K562 (cell line): ENCODE measurements around the gene MAN1A1. TPM values are rescaled to one million over a fixed set of nuclear protein-coding genes. Genes with fewer than 3 reads are reported as not detected.

Source experiments
- ARNT ChIP-seq, 2 experiments: fragments of 450-650 bp; IDR thresholded peaks; 2 replicates each; pipeline ENCODE4 v1.6.1; 2016; ENCODE audit warnings: mild to moderate bottlenecking in 1 of 2
- BMI1 ChIP-seq: fragments of 150-350 bp; IDR thresholded peaks from 2 replicates; pipeline ENCODE4 v1.6.1; 2014; ENCODE audit warnings: low read length
- ERF ChIP-seq: fragments of 450-650 bp; formaldehyde crosslinking; IDR thresholded peaks from 2 replicates; pipeline ENCODE4 v1.4.0; 2020; ENCODE audit warnings: mild to moderate bottlenecking, mixed read lengths
- HSF4 ChIP-seq: fragments of 250-450 bp; sonication (Bioruptor Pico); IDR thresholded peaks from 2 replicates; pipeline ENCODE4 v2.1.2; 2022; ENCODE audit warnings: mild to moderate bottlenecking, moderate library complexity, borderline replicate concordance
- IRF1 ChIP-seq: sonication (generic); formaldehyde crosslinking; IDR thresholded peaks from 2 replicates; pipeline ENCODE4 v1.8.0; 2022; ENCODE audit warnings: missing genetic modification reagents, mild to moderate bottlenecking, borderline replicate concordance
- KAT7 ChIP-seq: sonication (generic); formaldehyde crosslinking; IDR thresholded peaks from 2 replicates; pipeline ENCODE4 v1.8.0; 2022; ENCODE audit warnings: missing genetic modification reagents, mild to moderate bottlenecking, borderline replicate concordance
- MAFG ChIP-seq: fragments of 450-650 bp; conservative IDR thresholded peaks from 2 replicates; pipeline ENCODE4 v1.6.1; 2016; ENCODE audit warnings: missing genetic modification characterization, missing compliant biosample characterization
- POU5F1 ChIP-seq: fragments of 150-350 bp; IDR thresholded peaks from 2 replicates; pipeline ENCODE4 v1.6.1; 2014; ENCODE audit warnings: borderline replicate concordance, low read length, low read depth, mild to moderate bottlenecking; ENCODE audit not compliant: partially characterized antibody
- PTRF ChIP-seq: fragments of 450-650 bp; IDR thresholded peaks from 2 replicates; pipeline ENCODE4 v1.6.1; 2016; ENCODE audit warnings: mild to moderate bottlenecking, missing genetic modification characterization, missing compliant biosample characterization
- RBM39 ChIP-seq: fragments of 200-400 bp; formaldehyde crosslinking; optimal IDR thresholded peaks from 2 replicates; pipeline ENCODE3; 2018; ENCODE audit warnings: low read depth, low read length
- TAF7 ChIP-seq: fragments of 450-650 bp; IDR thresholded peaks from 2 replicates; pipeline ENCODE4 v1.6.1; 2016; ENCODE audit warnings: missing genetic modification characterization, missing compliant biosample characterization
- TAF9B ChIP-seq: fragments of 450-650 bp; IDR thresholded peaks from 2 replicates; pipeline ENCODE4 v1.6.1; 2018; ENCODE audit warnings: mild to moderate bottlenecking; ENCODE audit not compliant: partially characterized antibody
- TRIM24 ChIP-seq, 2 experiments: fragments of 450-650 bp; IDR thresholded peaks; 2 replicates each; pipeline ENCODE4 v1.6.1; 2016
- WHSC1 ChIP-seq: IDR thresholded peaks from one replicate; pipeline ENCODE4 v1.6.1; 2012; ENCODE audit warnings: low read length, control low read depth, inconsistent platforms
- ZNF143 ChIP-seq: sonication (generic); formaldehyde crosslinking; IDR thresholded peaks from 2 replicates; pipeline ENCODE4 v1.9.0; 2022; ENCODE audit warnings: mild to moderate bottlenecking, missing genetic modification reagents
- ZNF274 ChIP-seq: IDR thresholded peaks from 2 replicates; pipeline ENCODE4 v1.6.1; 2011; ENCODE audit warnings: low read depth, mild to moderate bottlenecking, low read length, moderate library complexity, borderline replicate concordance
- ZNF41 ChIP-seq: fragments of 250-450 bp; sonication (Bioruptor Pico); conservative IDR thresholded peaks from 2 replicates; pipeline ENCODE4 v1.4.0; 2020; ENCODE audit warnings: mild to moderate bottlenecking
- ZNF431 ChIP-seq: sonication (generic); formaldehyde crosslinking; IDR thresholded peaks from 2 replicates; pipeline ENCODE4 v1.8.0; 2022; ENCODE audit warnings: mild to moderate bottlenecking, missing genetic modification reagents
- ZNF511 ChIP-seq: sonication (generic); formaldehyde crosslinking; IDR thresholded peaks from 2 replicates; pipeline ENCODE4 v1.8.0; 2022; ENCODE audit warnings: mild to moderate bottlenecking, missing genetic modification reagents
- ZNF584 ChIP-seq: fragments of 200-800 bp; sonication (Bioruptor generic); IDR thresholded peaks from 2 replicates; pipeline ENCODE4 v1.6.1; 2016; ENCODE audit warnings: low read depth, mild to moderate bottlenecking, missing genetic modification characterization, missing compliant biosample characterization
- polyA plus RNA-seq, 8 experiments: library from polyadenylated mRNA; depleted of rRNA in 4 of 8; stranded (reverse) in 5 of 8; unstranded in 3 of 8; fragments of >200 nt; fragmentation: Nextera tagmentation in 2 of 8; fragmentation: Illumina TruSeq in 1 of 8; extraction: Ambion mirVana in 2 of 8; extraction: Trizol in 1 of 8; gene quantifications; 2 replicates each; pipeline versions ENCODE4 v1.2.1 to v1.2.3, GENCODE V29; 2011 to 2014; ENCODE audit warnings: inconsistent platforms in 1 of 8, missing spikeins in 1 of 8
- total RNA-seq, 7 experiments: library from RNA; depleted of rRNA in 6 of 7; stranded (reverse); fragments of >200 nt in 6 of 7; fragmentation: Illumina TruSeq in 2 of 7; extraction: Trizol in 2 of 7; gene quantifications; 2 replicates each; pipeline versions ENCODE4 v1.2.1 to v1.2.3, GENCODE V29; 2011 to 2021; ENCODE audit warnings: low replicate concordance in 1 of 7
- TF ChIP-seq, protein P1 (sequence below): fragments of 450-650 bp; formaldehyde crosslinking; IDR thresholded peaks from 2 replicates; pipeline ENCODE4 v1.4.0; 2020; ENCODE audit warnings: mild to moderate bottlenecking, moderate library complexity
- TF ChIP-seq, protein P2 (sequence below): fragments of 450-650 bp; IDR thresholded peaks from 2 replicates; pipeline ENCODE4 v1.6.1; 2018; ENCODE audit warnings: mild to moderate bottlenecking, low read depth; ENCODE audit not compliant: partially characterized antibody
- TF ChIP-seq, protein P3 (sequence below): sonication (generic); formaldehyde crosslinking; IDR thresholded peaks from 2 replicates; pipeline ENCODE4 v1.8.0; 2023; ENCODE audit warnings: mild to moderate bottlenecking, missing genetic modification reagents

MAN1A1 gene
- total and polyA plus RNA-seq, 9 of the 15 experiments (the other 6 are each of a cell fraction or from before 2014, with no cell fraction given), result 24.5 to 78.4 (median 59.7) TPM

DNA sequence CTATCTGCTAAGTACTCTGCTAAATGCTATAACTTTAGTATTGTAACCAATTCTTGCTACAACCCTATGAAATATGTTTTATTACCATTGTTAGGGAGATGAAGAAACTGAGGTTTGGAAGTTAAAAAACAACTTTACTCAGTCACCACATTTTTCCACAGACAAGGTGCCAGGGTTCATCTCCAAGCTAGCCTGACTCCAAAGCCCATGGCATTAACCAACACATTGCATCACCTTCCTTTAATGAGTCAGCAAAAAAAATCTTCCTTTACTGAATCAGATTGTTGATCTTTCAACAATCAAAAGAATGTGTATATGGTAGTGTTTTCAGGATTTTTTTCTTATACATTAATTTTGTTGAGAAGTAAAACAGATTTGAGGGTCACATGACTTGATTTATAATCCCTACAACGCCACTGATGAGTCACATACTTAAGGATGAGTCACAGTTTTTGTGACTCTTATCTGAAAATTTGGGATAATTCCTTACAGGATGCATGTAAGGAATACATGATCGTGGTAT is 41.5 kb downstream of the MAN1A1 start (continued):
- no peak for TF ChIP-seq ZNF511 (CRISPR knock-in tag)
- TF ChIP-seq ZNF143 (CRISPR knock-in tag), result no peak
- TF ChIP-seq, protein P1, sequence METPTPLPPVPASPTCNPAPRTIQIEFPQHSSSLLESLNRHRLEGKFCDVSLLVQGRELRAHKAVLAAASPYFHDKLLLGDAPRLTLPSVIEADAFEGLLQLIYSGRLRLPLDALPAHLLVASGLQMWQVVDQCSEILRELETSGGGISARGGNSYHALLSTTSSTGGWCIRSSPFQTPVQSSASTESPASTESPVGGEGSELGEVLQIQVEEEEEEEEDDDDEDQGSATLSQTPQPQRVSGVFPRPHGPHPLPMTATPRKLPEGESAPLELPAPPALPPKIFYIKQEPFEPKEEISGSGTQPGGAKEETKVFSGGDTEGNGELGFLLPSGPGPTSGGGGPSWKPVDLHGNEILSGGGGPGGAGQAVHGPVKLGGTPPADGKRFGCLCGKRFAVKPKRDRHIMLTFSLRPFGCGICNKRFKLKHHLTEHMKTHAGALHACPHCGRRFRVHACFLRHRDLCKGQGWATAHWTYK (CRISPR knock-in tag), result 0 out of 2 replicates have a peak, but pooled peaks have one; percentile 36
- TF ChIP-seq, protein P2, sequence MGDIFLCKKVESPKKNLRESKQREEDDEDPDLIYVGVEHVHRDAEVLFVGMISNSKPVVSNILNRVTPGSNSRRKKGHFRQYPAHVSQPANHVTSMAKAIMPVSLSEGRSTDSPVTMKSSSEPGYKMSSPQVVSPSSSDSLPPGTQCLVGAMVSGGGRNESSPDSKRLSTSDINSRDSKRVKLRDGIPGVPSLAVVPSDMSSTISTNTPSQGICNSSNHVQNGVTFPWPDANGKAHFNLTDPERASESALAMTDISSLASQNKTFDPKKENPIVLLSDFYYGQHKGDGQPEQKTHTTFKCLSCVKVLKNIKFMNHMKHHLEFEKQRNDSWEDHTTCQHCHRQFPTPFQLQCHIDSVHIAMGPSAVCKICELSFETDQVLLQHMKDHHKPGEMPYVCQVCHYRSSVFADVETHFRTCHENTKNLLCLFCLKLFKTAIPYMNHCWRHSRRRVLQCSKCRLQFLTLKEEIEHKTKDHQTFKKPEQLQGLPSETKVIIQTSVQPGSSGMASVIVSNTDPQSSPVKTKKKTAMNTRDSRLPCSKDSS, result no peak
- TF ChIP-seq KAT7 (CRISPR knock-in tag), result no peak
- peak; percentile 74 for TF ChIP-seq TAF9B
- TF ChIP-seq POU5F1, result no peak
- TF ChIP-seq ARNT (IDR thresholded peaks at IDR 0.05), result no peak; a peak in 2 of 4 replicates
- no peak for TF ChIP-seq RBM39
- TF ChIP-seq IRF1, result no peak
- TF ChIP-seq PTRF (tag), result no peak
- TF ChIP-seq MAFG (tag), result peak; percentile 99
- TF ChIP-seq TRIM24 (IDR thresholded peaks at IDR 0.05), result peak; percentile 93 to 96
- TF ChIP-seq ZNF41 (CRISPR knock-in tag), result peak; percentile 26; the same call in 1 of the 2 replicates
- no peak for TF ChIP-seq WHSC1
- TF ChIP-seq ZNF584 (CRISPR knock-in tag), result no peak
- TF ChIP-seq BMI1, result no peak
- no peak for TF ChIP-seq TAF7 (tag)
- no peak for TF ChIP-seq ERF (CRISPR knock-in tag)
- peak; percentile 53; the same call in 1 of the 2 replicates for TF ChIP-seq HSF4 (CRISPR knock-in tag)
- TF ChIP-seq ZNF274, result no peak
- TF ChIP-seq ZNF431 (CRISPR knock-in tag), result no peak
- TF ChIP-seq, protein P3, sequence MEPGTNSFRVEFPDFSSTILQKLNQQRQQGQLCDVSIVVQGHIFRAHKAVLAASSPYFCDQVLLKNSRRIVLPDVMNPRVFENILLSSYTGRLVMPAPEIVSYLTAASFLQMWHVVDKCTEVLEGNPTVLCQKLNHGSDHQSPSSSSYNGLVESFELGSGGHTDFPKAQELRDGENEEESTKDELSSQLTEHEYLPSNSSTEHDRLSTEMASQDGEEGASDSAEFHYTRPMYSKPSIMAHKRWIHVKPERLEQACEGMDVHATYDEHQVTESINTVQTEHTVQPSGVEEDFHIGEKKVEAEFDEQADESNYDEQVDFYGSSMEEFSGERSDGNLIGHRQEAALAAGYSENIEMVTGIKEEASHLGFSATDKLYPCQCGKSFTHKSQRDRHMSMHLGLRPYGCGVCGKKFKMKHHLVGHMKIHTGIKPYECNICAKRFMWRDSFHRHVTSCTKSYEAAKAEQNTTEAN (CRISPR knock-in tag), result no peak
